ENCODE results near the gene MYOZ3.

Gene MYOZ3

DNA sequence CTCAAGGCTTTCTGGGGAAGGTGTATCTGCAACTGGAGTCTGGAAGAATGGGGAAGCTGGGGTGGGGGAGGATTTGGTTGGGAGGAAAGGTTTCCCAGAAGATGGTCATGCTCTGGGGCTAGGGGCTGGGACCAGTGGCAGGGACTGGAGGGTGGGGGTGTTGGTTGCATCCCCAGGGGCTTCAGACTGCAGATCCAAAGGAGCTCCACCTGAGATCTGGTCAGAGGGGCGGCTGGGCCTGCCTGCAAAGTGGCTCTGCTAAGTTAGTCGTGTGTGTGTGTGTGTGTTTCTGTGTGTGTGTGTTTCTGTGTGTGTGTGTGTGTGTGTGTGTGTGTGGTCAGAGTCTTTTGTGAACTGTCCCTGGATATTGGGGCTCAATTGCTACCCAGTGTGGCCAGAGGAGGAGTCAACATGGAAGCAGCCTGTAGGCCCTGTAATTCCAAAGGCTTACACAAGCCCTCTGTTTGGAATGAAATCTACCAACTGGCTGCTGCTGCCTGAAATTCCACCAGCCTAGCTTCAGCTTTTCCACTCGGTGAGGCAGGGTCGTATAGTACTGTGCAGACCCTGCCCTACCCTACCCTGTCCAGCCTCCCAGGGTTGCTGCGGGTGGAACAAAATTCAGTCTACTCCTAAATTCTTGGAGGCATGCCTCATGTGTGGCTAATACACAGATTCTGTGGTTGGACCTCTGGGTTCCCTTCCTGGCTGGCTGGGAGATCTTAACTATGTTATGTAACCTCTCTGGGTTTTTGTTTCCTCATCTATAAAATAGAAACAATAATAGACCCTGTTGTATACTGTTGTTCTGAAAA, 33.1 kb upstream of the MYOZ3 start:
- DNase-seq, result no peak

DNA sequence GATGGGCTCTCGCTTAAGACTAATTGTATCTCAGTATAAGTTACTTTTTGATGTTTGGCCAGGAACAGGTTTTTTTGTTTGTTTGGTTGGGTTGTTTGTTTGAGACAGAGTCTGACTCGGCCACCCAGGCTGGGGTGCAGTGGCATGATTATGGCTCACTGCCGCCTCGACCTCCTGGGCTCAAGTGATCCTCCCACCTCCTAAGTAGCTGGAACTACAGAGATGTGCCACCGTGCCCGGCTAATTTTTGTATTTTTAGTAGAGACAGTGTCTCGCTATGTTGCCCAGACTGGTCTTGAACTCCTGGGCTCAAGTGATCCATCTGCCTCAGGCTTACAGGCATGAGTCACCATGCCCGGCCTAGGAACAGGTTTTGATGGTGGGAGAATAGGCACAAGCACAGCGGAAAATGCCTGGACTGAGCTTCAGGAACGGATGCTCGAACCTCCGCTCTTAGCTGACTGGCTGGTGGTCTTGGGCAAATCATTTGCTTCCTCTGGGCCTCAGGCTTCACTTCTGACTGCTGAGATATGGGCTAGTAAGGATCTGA, 32.0 kb upstream of the MYOZ3 start:
- no peak for DNase-seq

DNA sequence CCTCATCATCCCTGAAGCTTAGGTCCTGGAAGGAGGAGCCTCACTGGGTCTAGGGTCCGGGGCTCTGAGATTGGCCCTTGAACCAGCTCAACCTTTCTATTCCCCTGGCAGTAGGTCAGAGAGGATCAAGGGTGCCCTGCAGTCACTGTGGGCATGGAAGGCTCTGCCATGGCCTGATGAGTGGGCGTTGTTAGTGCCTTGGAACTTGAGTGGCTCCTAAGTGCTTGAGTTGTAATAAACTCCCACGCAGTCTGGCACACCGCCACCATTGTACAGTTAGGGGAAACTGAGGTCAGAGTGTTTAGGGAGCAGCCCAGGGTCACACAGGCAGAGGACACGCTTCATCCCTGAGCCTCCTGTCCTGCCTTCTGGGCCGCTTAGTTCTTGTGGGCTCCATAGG, 31.0 kb upstream of the MYOZ3 start:
- no peak for DNase-seq

DNA sequence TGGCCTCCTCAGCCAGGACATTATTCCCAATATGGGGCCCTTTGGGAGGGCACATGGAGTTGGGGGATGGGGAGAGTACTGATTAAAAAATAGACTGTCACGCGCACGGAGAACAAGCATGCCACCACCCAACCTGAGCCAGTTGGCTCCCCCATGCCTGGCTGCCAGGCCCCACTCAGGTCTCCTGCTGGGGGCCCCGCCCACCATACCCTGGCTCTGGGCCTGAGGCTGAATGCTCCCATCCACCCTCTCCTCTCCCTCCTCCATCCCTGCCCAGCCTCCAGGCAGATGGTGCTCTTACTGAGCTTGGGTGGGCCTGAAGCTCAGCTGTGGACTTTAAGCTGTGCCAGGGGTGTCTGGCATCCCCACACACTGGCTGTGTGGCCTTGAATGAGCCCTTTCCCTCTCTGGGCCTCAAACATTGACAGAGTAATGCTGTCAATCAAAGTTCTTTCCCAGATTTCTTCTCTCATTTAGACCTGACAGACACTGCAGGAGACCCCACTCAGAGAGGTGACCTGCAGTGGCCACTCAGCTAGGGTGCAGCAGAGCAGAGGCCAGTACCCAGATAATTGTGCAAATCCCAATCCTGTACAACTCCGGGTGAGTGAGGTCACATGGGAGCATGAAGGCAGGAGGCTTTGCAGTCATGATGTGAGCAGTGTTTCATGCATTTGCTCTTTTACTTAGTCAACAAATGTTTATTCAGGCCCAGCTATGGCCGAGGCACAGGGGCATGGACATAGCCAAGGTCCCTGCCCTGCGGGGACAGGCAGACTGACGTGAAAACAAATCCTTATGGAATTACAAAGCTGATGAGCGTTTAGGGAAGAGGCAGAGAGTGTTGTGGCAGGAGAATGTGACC, 30.4 kb upstream of the MYOZ3 start:
- DNase-seq, result no peak

DNA sequence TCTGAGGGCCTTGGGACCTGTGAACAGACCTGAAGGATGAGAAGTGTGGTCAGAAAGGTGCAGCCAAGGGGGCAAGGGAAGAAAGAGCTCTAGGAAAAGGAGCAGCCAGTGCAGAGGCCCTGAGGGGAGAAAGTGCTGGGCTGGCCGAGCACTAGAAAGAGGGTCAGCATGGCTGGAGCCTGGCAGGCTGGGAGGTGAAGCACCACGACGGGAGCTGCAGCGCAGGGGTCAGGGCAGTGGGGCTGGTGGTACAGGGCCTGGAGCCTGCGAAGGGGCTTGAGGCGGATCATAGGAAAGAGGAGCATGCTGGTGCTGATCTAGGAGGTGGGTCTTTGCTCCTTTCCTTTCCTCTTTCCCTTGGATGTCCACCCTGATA, 29.7 kb upstream of the MYOZ3 start:
- no peak for DNase-seq

DNA sequence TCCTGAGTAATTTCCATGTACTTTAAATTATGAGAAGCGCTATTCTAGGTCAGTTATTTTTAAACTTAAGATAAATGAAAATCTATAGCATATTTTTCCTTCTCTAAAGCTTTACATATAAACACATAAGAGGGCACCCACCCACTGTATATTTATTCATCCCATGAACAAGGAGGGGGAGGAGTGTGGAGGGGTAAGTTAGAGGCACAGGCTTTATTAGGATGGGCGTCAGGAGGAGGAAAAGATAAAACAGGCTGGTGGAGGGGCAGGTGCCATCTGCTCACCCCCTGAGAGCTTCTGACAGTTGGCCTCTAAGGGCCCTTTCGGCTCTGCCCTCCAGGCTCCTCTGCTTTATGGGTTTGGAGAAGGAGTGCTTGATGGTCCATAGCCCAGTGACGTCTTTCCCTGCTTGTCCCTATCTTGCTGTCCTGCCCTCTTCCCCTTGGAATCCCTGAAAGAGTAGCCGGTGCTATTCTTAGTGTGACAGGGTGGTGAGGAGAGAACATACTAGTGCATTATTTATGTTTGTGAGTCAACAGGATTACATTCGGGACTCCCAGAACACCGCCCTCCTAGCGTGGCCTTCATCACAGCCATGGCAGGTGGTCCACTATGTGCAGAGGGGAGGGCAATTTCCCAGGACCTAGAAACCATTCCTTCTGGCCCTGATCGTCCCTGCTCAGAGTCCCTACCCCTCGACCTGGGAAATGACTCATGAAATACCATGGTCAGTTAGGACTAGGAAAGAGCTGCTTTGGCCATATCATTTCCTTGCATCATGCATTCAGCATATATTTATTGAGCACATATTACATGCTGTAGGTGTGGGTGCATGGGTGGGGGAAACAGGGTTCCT, 28.5 kb upstream of the MYOZ3 start:
- no peak for DNase-seq

DNA sequence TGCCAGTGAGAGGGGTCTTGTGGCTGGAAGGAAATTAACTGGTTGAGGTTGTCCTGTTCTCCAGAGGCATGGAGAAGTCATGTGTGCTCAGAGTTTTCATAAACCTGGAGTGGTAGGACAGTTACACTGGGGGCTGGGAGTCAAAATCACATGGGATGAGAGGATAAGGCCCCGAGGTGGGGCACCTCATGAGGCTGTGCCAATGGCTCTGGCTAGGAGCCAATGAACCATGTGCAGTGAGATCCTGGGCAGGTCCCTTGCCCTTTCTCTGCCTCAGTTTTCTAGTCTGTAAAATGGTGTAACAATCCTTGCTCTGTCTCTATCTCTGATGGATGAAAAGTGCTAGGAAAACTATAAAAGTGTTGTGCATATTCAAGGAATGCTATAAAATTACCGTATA, 27.6 kb upstream of the MYOZ3 start:
- DNase-seq, result no peak

DNA sequence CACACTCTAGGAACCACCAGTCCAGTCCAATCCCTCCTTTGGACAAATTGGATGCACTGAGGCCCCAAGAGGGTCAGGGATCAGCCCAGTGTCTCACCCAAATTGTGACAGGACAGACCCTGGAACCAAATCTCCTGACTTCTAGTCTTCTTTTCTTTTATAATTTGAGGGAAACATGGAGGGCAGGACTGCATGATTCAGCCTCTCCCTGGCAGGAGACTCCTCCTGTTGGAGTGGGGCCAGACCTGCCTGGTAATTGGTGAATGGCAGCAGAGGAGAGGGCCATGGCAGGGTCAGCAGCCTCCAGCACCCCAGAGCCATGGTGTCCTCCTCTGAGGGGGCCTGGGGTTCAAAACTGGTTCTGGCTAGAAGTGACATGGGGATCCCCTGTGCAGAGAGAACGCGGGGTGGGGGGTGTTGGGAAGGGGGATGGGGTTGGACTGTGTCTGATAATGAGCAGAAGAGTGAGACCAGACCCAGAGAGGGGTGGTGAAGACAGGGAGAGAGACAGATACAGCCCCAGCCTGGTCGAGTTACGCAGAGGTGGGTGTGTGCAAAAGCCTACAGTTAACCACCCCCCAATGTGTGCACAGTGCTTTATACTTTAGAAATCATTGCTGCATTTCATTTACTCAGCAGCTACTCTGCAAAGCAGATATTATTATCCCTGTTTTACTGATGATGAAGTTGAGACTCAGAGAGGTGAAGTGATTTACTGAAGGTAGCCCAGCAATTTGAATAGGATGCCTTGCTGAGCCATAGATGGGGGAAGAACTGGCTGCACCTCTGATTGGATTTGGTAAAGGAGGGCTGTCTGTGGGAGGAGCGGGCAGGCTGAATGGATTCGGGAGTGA, 24.4 kb upstream of the MYOZ3 start:
- no peak for DNase-seq

DNA sequence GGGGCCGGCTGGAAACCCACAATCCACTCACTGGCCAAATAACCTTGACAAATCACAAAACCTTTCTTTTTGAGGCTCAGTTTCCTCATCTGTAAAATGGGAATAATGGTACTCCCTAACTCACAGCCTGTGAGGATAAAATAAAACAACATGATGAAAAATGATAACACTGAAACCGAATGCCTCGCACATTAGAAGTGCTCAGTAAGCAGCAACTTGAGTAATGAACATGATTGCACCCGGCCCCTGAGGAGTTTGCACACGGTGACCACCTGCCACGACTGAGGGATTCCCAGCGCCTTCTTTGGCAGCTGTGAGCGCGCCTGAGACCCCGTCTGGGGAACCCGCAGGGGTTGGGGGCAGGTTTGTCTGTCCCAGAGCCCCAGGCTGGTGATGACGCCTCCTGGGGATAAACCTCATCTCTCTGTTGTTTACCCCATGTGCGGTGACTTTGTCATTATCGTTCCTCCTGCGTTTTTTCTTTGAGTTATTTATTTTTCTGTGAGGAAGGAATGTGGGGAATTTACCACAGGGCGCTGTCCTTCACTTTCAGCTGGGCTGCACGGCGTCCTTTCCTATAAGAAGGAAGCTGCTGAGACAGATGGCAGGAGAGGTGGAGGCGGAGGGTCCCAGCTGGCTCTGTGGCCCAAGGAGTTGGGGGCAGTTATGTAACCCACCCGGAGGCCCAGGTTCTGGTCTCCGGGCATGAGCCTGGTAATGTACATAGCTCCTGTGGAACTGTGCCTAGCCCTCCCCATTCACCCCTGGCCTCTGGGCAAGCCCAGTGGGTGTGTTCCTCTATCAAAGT, 23.6 kb upstream of the MYOZ3 start:
- DNase-seq, result no peak

DNA sequence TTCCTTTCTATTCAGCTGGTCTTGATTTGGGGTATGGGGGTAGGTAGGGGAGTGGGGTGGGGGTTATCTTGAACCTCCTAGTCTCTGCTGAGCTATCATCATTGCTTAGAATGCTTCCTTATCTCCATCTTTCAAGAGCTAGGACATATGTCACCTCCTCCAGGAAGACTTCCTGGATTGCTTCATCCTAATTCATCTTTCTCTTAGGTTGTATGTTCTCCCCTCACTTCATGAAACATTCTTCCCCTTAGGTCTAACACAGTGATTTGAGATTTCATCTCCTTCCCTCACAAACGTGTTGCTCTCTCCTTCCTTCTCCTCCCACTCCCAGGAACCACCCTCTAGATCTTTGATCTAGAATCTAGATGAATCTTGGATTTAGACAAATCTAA, 23.0 kb upstream of the MYOZ3 start:
- no peak for DNase-seq

DNA sequence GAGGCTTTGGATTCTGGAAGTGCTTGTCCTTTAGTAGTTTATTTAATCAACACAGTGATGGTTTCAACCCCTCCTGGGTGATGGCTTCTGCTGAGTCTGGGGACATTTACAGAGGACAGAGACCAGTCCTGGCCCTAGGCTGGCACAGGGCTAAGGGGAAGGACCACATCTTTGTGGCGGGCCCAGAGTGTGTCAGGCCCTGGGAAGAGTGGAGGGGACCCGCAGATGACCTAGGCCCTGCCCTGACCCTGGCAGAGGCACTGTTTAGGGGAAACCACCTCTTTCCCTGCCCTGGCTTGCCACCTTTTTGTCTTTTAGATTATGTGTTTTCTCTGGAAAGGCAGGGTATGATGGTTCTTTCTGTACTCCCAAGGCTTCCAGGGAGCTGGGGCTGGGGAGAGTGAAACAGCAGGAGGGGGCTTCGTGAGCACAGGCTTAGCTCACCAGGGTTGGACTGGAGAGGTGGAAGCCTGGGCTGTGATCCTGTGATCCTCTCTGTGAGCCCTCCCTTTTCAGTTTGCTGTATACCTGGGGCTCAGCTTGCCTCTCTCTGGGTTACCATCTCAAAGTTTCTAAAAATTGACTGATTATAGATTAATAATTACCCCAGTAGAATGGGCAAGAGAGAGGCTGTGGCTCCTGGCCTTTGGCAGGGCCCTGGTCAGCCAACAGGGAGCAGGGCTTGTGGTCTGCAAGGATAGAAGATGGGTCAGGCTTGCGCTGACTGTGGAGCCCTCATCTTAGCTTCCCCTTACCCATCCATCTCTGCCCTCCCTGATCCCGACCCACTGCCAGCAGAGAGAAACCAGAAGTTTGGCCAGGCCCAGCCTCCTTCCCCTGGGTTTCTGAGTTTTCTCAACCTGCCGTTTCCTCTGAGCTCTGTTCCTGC, 22.3 kb upstream of the MYOZ3 start:
- DNase-seq, result no peak

DNA sequence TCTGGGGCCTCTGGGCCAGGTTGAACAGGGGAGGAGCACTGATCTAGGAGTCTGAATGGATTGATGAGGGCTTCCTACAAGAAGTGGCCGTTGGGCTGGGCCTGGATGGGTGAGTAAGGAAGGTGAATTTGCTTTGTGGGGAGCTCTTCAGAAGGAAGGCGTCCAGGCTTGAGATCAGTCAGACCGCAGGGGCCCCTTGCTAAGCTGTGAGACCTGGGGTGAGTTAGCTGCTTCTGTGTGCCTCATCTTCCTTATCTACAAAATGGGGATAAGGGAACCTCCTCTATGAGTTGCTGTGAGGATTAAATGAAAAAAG, 21.7 kb upstream of the MYOZ3 start:
- DNase-seq, result no peak

DNA sequence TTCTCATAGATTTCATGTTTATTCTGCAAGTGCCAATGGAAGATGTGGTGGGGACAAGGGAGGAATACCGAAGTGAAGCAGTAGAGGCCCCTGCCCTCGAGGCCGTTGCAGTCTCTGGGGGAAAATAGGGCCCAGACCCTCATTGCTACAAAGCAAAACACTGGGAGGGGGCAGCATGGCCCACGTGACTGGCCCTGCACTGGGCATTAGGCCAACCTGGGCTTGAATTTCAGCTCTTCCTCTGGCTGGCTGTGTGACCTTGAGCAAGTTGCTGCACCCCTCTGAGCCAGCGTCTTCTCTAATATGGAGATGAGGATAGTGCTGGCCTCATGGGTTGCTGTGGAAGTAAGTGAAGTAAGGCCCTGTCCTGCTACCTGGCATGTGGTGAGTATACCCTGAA, 21.3 kb upstream of the MYOZ3 start:
- no peak for DNase-seq

DNA sequence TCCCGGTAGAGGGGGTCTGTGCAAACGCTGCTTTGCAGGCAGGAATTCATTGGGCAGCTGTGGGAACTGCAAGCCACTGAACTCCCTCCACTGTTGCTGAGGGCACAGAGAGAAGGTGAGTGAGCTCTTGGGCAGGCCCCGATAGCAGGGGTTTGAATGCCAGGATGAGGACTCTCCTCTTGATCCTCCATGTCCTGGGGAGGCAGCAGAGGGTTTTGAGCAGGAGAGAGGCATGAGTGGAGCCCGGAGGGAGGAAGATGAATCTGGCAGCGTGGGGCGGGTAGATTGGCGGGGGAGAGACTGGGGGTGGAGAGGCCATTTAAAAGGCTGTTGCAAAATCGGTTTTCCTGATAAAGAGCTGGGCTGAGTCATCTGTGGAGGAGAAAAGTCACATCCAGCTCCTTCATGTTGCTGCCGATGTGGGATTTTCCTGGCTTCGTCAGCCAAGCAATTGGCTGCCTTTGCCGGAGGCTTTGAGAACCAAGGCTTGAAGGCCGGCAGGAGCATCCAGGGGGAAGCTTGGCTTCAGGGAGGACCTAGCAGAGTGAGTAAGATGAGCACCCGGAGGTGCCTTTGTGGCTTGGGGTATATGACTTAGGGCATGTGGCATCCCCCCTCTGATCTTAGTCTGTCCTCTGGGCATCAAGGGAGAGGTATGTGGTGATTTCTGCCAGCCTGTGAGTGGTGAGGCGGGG, 20.6 kb upstream of the MYOZ3 start, which contains the start of gene SYNPO:
Gene SYNPO (plus strand): TSS at position 350 of the 695 bp plus-strand sequence. CDS start 7,616 bp downstream, outside the sequence.
- no peak for DNase-seq

DNA sequence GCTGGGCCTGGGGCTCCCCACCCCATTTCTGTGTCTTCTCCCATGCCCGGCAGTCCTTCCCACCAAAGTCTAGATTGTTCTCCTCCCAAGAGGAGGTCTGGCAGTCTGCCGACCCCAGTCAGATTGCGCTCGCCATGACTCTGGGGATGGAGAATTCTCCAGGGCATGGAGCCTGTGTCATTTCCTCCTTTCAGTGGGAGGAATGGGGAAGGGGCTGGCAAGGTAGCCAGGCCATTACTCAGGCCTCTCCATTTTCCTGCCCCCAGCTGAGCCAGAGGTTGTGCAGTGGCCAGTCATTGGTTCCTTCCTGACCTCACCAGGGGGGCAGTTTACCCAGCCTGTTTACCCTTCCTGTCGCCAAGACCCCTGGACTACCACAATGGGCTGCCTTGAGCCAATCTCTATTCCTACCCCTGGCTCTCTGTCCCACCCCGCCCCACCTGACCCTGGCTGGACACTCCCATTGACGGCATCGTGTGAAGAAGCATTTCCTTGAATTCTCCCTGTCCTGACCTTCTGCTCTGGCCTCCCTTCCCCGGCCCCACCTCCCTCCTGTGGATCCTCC, 20.0 kb upstream of the MYOZ3 start:
- no peak for DNase-seq

DNA sequence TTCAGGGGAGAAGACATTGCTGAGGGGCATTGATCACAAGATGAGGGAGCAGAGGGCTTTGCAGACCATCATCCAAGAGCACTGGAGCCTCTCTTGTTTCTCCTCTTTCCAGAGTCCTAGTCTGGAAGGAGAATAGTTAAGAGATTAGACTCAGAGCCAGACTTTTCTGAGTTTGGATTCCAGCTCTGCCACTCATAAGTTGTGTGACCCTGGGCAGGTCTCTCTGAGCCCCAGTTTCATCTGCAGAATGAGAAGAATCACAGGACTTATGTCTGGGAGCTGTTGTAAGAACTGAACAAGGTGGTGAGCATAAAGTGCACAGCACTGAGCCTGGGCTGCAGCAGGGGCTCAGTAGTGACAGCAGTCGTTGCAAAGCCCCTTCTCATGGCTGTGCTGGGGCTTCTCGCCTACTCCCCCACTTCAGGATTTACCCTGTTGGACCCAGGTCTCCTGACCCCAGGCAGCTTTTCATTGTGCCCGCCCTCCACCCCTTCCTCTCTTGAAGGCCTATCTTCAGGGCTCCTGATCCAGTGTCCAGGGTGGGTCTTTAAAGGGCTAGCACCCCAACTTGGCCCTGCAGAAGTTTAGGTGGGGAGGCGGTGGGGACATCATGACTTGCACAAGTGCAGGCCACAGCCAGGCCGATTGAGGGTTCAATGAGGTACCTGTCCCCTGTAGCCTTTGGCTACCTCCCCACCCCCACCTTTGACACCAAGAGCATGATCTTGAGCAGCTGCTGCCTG, 19.1 kb upstream of the MYOZ3 start:
- no peak for DNase-seq

DNA sequence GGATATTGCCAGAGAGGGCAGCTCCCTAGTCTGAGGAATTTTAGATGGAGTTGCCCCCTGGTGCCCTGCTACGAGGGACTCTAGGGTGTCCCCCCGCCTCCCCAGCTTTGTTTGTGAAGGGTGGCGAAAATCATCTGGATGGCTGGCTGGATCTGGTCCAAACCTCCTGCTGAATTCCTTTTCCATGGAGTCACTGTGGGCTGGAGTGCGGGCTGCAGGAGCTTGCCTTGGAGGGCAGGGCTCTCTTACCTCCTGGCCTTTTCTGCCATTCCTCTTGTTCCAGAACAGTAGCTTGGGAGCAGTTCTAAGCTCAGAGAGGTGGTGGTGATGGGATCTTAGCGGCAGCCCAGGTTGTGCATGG, 18.5 kb upstream of the MYOZ3 start:
- DNase-seq, result no peak

DNA sequence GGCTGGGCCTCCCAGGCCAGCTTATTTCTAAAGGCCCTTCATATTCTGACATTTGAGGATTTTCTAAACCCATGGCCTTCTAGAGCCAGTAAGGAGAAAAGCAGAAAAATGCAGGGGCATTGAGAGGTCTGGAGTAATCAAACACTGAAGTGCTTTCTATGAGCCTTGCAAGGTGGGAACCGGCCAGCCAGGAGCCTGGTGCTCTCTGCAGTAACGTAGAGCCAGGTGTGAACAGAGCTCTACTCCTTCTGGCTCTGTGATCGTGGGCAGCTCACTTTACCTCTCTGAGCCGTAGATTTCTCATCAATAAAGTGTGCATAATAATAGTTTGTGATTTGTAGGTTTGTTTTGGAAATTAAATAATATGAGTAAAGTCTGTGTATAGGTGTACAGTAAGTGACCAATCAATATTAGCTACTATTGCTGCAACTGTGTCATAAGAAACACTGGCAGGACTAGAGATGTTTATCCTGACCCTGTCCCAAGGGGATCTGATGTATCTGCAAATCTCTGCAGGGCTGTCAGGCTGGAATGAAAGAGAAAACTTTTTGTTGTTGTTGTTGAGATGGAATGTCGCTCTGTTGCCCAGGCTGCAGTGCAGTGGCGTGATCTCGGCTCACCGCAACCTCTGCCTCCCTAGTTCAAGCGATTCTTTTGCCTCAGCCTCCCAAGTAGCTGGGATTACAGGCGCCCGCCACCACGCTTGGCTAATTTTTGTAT, 17.9 kb upstream of the MYOZ3 start:
- DNase-seq, result no peak

Data from activated CD4-positive, alpha-beta T cell treated with anti-CD3 and anti-CD28 coated beads for 1 hour (primary cell).